Activated T-cell treated with anti-CD3 and anti-CD28 coated beads, Interleukin-2, amount 50 U/mL, for 1 hour (primary cell): Measurements from ENCODE around the gene SNAPC1.

Source experiments
- DNase-seq: peaks from one replicate; pipeline ENCODE4 v3.0.0-alpha.2; 2020

SNAPC1 gene

GRCh38 chr14:61812347-61813095 lies 50.3 kb downstream of the SNAPC1 start, which contains the start of gene SYT16:
Gene SYT16 (plus strand): TSS chr14:61812703.
- peak; percentile 34 for DNase-seq

- DNase-seq: no peak
Observed at GRCh38 chr14:61813096-61813606, 50.9 kb downstream of the SNAPC1 start.

- no peak for DNase-seq
Observed at GRCh38 chr14:61822458-61822857, 60.2 kb downstream of the SNAPC1 start.

GRCh38 chr14:61832783-61833182 lies 70.6 kb downstream of the SNAPC1 start:
- DNase-seq: no peak

- DNase-seq: no peak
Observed at GRCh38 chr14:61836184-61836583, 74.0 kb downstream of the SNAPC1 start.

GRCh38 chr14:61836807-61837206 lies 74.6 kb downstream of the SNAPC1 start:
- DNase-seq: no peak

- peak; percentile 74 for DNase-seq
Observed at GRCh38 chr14:61837336-61838229, 75.4 kb downstream of the SNAPC1 start.

GRCh38 chr14:61838661-61839245 lies 76.5 kb downstream of the SNAPC1 start:
- no peak for DNase-seq

GRCh38 chr14:61839507-61839906 lies 77.3 kb downstream of the SNAPC1 start:
- no peak for DNase-seq

- DNase-seq: no peak
Observed at GRCh38 chr14:61841145-61841544, 78.9 kb downstream of the SNAPC1 start.
